HG03520 (cell line): ENCODE results near the gene LRSAM1.

Experiments used
- ATAC-seq: cut with Tn5 transposase; IDR thresholded peaks from one replicate; pipeline ENCODE4 v1.9.1; 2021; ENCODE audit warnings: mild to moderate bottlenecking, moderate library complexity; ENCODE audit not compliant: unreplicated experiment

LRSAM1 gene

DNA sequence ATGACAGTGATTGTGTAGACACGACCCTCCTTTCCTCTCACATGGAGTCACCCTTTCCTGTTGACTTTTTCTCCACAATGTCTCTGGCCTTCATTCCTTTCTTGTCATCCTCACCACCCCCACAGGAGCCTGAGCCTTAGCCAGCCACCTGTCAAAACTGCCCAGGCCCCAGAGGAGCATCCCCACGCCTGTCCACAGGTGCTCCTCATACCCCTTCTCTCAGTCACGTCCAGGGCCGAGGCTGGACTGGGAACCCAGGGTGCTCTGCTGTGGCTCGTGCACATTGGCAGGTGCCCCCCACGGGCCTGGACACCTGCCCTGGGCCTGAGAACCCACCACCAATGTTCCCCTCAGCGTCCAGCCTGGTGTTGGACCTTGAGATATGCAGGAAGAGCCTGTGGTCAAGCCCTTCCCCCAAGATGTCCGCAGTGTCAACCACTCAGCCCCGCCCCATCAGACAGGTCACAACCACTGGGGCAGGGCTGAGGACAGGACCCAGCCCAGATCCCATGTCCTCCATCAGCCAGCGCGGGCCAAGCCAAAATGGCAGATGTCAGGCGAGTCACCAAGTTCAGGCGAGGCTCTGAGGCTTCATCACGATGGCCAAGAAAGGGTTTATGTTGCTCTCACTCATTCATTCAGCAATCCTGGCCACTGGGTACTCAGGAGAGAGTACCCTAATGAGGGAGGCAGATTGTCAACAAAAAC, 95.0 kb downstream of the LRSAM1 start:
- no peak for ATAC-seq

DNA sequence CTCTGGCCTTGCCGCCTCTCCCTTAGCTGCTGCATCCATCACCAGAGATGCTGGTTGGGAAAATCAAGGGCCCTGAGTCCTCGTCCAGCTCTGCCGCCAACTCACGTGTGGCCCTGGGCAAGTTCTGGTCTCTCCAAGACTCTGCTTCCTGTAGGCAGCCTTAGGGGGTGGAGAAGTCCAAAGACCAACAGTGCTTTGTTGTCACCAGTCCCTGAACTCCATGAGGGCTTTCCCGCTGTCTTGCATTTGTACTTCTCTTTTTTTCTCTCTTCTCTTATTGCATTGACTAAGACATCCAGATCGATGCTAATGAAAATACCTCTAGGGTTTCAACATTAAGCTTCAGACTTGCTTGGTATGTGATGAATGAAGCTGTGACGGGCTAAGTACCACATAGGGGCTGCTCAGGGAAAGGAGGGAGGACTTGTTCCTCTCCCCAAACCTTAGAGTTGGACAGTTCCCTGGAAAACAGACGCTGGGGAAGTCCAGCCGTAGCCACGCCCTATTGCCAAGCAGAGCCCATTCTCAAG, 97.1 kb downstream of the LRSAM1 start:
- no peak for ATAC-seq

DNA sequence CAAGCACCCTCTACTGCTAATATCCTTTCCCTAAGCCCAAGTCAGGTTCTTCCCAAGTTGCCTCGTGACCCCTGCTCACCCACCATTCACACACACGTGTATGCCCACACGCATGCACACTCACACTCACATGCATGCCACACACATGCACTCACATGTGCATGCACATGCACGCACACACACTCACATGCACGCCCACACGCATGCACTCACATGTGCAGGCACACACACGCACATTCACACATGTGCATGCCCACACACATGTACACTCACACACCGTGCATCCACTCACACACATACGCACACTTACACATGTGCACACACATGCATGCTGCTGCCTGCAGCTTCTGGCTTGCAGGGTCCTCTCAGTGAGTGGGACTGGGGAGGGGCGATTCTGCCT, 97.9 kb downstream of the LRSAM1 start:
- no peak for ATAC-seq

DNA sequence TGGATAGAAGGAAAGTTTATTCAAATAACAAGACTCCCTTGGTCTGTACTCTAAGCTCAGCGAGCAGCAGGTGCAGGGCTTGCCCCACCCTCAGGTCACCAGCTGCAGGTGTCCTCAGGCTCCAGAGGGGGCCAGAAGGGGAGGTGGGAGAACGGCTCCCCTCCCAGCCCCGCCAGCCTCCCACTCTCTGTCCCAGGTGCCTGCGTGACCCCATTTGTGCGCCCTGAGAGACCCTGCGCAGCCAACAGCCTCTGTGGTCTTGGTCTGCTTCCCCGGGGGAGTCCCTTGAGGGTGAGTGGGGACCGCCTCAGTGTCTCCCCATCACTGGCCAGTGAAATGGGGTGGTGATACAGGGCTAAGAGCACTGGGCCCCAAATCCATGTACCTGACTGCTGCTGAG, 98.4 kb downstream of the LRSAM1 start:
- ATAC-seq = no peak

DNA sequence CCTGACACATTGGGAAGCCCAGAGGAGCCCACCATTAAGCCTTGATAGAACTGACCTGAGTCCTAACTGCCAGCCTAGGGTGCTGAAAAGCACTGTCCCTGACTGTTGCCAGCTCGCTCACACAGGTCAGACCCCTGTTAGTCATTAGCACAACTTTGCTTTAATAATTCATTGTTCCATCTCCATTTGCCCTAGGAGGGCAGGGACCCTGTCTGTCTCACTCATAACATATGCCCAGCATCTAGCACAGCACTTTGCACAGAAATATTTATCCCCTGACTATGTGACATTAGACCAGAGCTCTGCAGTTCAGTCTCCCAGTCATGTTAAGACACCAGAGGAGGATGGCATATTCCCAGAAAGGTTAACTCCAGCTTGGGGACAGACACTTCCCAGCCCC, 99.0 kb downstream of the LRSAM1 start:
- no peak for ATAC-seq

DNA sequence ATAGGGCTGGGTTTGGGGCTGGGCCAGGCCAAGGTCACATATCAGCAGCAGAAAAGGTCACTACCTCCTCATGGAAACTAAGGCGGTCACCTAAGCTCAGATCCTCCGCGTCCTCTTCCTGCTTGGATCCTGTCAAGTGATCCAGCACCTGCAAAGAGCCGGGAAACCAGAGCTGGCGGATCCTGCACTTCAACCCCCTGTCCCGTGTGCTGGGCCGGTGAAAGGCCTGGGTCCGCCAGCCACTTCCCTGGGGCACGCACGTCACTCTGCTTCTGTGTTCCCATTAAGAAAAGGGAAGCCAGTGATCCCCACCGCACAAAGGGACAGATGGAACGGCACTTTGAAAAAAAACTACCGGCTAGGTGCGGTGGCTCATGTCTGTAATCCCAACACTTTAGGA, 99.4 kb downstream of the LRSAM1 start:
- ATAC-seq = no peak
